GM19324 (cell line): Measurements from ENCODE around the gene SLC10A3.

Experiments used
- ATAC-seq: cut with Tn5 transposase; IDR thresholded peaks from one replicate; pipeline ENCODE4 v1.9.1; 2021; ENCODE audit warnings: mild to moderate bottlenecking, moderate library complexity; ENCODE audit not compliant: unreplicated experiment, low FRiP score

SLC10A3 gene

GRCh38 chrX:154485150-154486051, 5.0 kb downstream of the SLC10A3 start:
- ATAC-seq: no peak

- ATAC-seq: no peak
These were observed 5.9 kb downstream of the SLC10A3 start for GRCh38 chrX:154484255-154485149.

GRCh38 chrX:154483325-154483724, 7.1 kb downstream of the SLC10A3 start:
- no peak for ATAC-seq

GRCh38 chrX:154482786-154483185, 7.6 kb downstream of the SLC10A3 start:
- ATAC-seq: no peak

GRCh38 chrX:154481911-154482601, 8.4 kb downstream of the SLC10A3 start:
- ATAC-seq: no peak

GRCh38 chrX:154481195-154481594, 9.2 kb downstream of the SLC10A3 start:
- no peak for ATAC-seq

- ATAC-seq: peak; percentile 85
These were observed 11.5 kb downstream of the SLC10A3 start, which contains the start of gene LAGE3 for GRCh38 chrX:154478728-154479622. TSS of gene LAGE3 (minus strand) at chrX:154479281. CDS start at chrX:154478915, 366 bp downstream.

- ATAC-seq: no peak
These were observed 12.4 kb downstream of the SLC10A3 start for GRCh38 chrX:154477891-154478477.

- no peak for ATAC-seq
These were observed 13.6 kb downstream of the SLC10A3 start for GRCh38 chrX:154476821-154477220.

- no peak for ATAC-seq
These were observed 16.7 kb downstream of the SLC10A3 start for GRCh38 chrX:154473683-154474082.

- no peak for ATAC-seq
These were observed 17.5 kb downstream of the SLC10A3 start for GRCh38 chrX:154472685-154473632.

GRCh38 chrX:154471839-154472684, 18.4 kb downstream of the SLC10A3 start:
- ATAC-seq: no peak

- ATAC-seq: no peak
These were observed 19.4 kb downstream of the SLC10A3 start for GRCh38 chrX:154470914-154471568.

GRCh38 chrX:154470434-154470833, 20.0 kb downstream of the SLC10A3 start:
- no peak for ATAC-seq

- no peak for ATAC-seq
These were observed 20.5 kb downstream of the SLC10A3 start for GRCh38 chrX:154469880-154470279.

GRCh38 chrX:154469114-154469513, 21.3 kb downstream of the SLC10A3 start:
- ATAC-seq: no peak

GRCh38 chrX:154468217-154468616, 22.2 kb downstream of the SLC10A3 start:
- ATAC-seq: no peak
